Bronchial epithelial cell (primary cell): ENCODE results near the gene RGS16. TPM values are rescaled to one million over a fixed set of nuclear protein-coding genes. Genes with fewer than 3 reads are reported as not detected.

Experiments used
- DNase-seq: peaks from one replicate; pipeline ENCODE4 v3.0.0-alpha.2; 2010; ENCODE audit warnings: low read depth
- FAIRE-seq: peaks from 2 replicates; lab custom pipeline; 2011; peaks lifted over from hg19 to GRCh38; lab: Jason Lieb, UNC
- H3K27me3 ChIP-seq: 2 replicates; pipeline ENCODE4 v1.5.1; 2011; ENCODE audit warnings: low read length; ENCODE audit not compliant: control insufficient read depth, insufficient read depth
- H3K36me3 ChIP-seq: 2 replicates; pipeline ENCODE4 v1.5.1; 2011; ENCODE audit warnings: low read length; ENCODE audit not compliant: control insufficient read depth, insufficient read depth
- H3K4me3 ChIP-seq: 2 replicates; pipeline ENCODE4 v1.5.1; 2011; ENCODE audit warnings: mild to moderate bottlenecking, low read depth, low read length, control low read depth
- CTCF ChIP-seq: IDR thresholded peaks from 2 replicates; pipeline ENCODE4 v1.5.1; 2011; ENCODE audit warnings: mild to moderate bottlenecking, moderate library complexity, low read length, control low read depth, inconsistent platforms; ENCODE audit not compliant: insufficient read depth, severe bottlenecking
- total RNA-seq: library from RNA; depleted of rRNA; stranded (reverse); fragments of >200 nt; gene quantifications from 2 replicates; pipeline ENCODE4 v1.2.1, GENCODE V29; 2014

RGS16 gene
- total RNA-seq, 1 donor from 2014 or later = 3.7 TPM

GRCh38 chr1:182601913-182602312 lies 2.3 kb downstream of the RGS16 start:
- FAIRE-seq (no peak), DNase-seq (no peak)
- TF ChIP-seq CTCF = no peak
- peaks cover 11% of the 10 kb centered on the region for H3K36me3 ChIP-seq
- no peak overlapping the region for H3K4me3 ChIP-seq
- H3K27me3 ChIP-seq = no peaks in the 10 kb centered on the region

GRCh38 chr1:182601416-182601786 lies 2.8 kb downstream of the RGS16 start:
- no peak for FAIRE-seq
- no peak overlapping the region for H3K4me3 ChIP-seq
- TF ChIP-seq CTCF = peak; percentile 61

GRCh38 chr1:182600745-182601415 lies 3.3 kb downstream of the RGS16 start:
- DNase-seq (no peak), FAIRE-seq (no peak)
- H3K4me3 ChIP-seq = no peak overlapping the region
- H3K27me3 ChIP-seq = no peaks in the 10 kb centered on the region
- peaks cover 11% of the 10 kb centered on the region for H3K36me3 ChIP-seq
- no peak for TF ChIP-seq CTCF

More at GRCh38 chr1:182601416-182601786, 2.8 kb downstream of the RGS16 start:
- H3K27me3 ChIP-seq = no peaks in the 10 kb centered on the region
- DNase-seq = peak; percentile 58
- H3K36me3 ChIP-seq = peaks cover 11% of the 10 kb centered on the region

GRCh38 chr1:182600036-182600713 lies 4.0 kb downstream of the RGS16 start:
- H3K36me3 ChIP-seq = peaks cover 11% of the 10 kb centered on the region
- H3K27me3 ChIP-seq = no peaks in the 10 kb centered on the region
- no peak overlapping the region for H3K4me3 ChIP-seq
- FAIRE-seq (no peak), DNase-seq (no peak)
- TF ChIP-seq CTCF = no peak

- peak; percentile 44 for TF ChIP-seq CTCF
- no peak for FAIRE-seq
- no peak for DNase-seq
- H3K36me3 ChIP-seq = peaks cover 11% of the 10 kb centered on the region
- no peaks in the 10 kb centered on the region for H3K27me3 ChIP-seq
- no peak overlapping the region for H3K4me3 ChIP-seq
Measured at GRCh38 chr1:182599339-182599738, 4.8 kb downstream of the RGS16 start.
